Measurements from ENCODE around the gene KIF5B. TPM values are rescaled to one million over a fixed set of nuclear protein-coding genes. Genes with fewer than 3 reads are reported as not detected.
"Not testable (repeated sequence)": the region's sequence is repeated elsewhere in the genome, so short reads cannot be mapped to it uniquely, and the experiment has no call there.

The KIF5B gene
- total RNA-seq, 2 donors from 2014 or later, result 142 to 155 TPM

DNA sequence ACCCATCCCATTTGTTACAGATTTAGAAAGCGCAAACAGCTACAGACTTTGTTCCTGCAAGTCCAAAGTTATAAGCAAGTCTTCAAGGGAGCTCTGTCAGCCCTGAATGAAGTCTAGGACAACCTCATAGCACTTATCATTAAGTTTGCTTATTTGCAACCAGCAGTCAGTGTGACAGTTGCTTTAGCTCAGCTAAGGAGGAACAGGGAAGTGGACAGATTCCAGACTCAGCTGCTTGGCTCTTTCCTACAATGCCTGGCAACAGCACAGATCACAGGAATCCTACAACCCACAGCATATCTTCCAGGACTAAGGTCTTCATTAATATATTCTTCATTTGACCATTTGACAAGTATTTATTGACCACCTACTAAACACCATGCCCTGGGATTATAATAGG lies 17.4 kb upstream of the KIF5B start:
- no peak overlapping the region for H3K4me3 ChIP-seq
- no peaks in the 10 kb centered on the region for H3K27me3 ChIP-seq
- no peak for DNase-seq (ENCODE audit: low spot score)

GRCh38 chr10:32073128-32073527 lies 16.9 kb upstream of the KIF5B start:
- Histone ChIP-seq H3K4me3 (no peak overlapping the region), H3K27me3 (no peaks in the 10 kb centered on the region), H3K4me1 (peaks cover 0 to 12% of the 10 kb centered on the region in 2 donors), H3K27ac (no peak overlapping the region), H3K36me3 (no peaks in the 10 kb centered on the region), H3K9me3 (no peaks in the 10 kb centered on the region)
- TF ChIP-seq, protein P1, sequence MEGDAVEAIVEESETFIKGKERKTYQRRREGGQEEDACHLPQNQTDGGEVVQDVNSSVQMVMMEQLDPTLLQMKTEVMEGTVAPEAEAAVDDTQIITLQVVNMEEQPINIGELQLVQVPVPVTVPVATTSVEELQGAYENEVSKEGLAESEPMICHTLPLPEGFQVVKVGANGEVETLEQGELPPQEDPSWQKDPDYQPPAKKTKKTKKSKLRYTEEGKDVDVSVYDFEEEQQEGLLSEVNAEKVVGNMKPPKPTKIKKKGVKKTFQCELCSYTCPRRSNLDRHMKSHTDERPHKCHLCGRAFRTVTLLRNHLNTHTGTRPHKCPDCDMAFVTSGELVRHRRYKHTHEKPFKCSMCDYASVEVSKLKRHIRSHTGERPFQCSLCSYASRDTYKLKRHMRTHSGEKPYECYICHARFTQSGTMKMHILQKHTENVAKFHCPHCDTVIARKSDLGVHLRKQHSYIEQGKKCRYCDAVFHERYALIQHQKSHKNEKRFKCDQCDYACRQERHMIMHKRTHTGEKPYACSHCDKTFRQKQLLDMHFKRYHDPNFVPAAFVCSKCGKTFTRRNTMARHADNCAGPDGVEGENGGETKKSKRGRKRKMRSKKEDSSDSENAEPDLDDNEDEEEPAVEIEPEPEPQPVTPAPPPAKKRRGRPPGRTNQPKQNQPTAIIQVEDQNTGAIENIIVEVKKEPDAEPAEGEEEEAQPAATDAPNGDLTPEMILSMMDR (IDR thresholded peaks at IDR 0.05), result no peak
- DNase-seq (ENCODE audit: low spot score), result no peak

More for the DNA sequence above, 17.4 kb upstream of the KIF5B start:
- no peaks in the 10 kb centered on the region for H3K9me3 ChIP-seq
- no peak overlapping the region for H3K27ac ChIP-seq
- TF ChIP-seq, protein P1 (IDR thresholded peaks at IDR 0.05), result no peak
- H3K36me3 ChIP-seq, result no peaks in the 10 kb centered on the region
- H3K4me1 ChIP-seq, result peaks cover 0 to 10% of the 10 kb centered on the region in 2 donors

GRCh38 chr10:32072025-32072800 lies 16.0 kb upstream of the KIF5B start:
- Histone ChIP-seq H3K9me3 (no peaks in the 10 kb centered on the region), H3K36me3 (no peaks in the 10 kb centered on the region), H3K27me3 (no peaks in the 10 kb centered on the region)

DNA sequence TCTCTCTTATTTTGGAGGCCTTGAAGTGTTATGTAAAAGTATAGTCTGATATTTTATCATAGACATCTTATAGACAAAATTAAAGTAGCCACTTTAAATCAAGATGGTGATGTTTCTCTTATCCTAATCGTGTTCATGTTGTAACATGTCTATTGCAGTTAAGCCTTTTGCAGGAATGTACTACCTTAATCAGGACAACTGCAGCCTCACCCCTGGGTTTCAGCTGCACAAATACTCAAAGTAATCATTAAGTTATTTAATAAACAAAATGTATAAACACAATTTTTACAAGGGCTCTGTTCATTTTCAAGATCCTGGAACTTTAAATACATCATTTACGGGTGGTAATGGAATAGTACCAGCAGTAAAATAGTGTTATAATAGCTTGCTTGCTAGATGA lies 14.4 kb upstream of the KIF5B start:
- peaks cover 0 to 8% of the 10 kb centered on the region in 2 donors for H3K4me1 ChIP-seq
- no peaks in the 10 kb centered on the region for H3K36me3 ChIP-seq
- no peak overlapping the region for H3K27ac ChIP-seq
- H3K4me3 ChIP-seq, result no peak overlapping the region
- TF ChIP-seq, protein P1 (IDR thresholded peaks at IDR 0.05), result no peak
- H3K9me3 ChIP-seq, result no peaks in the 10 kb centered on the region
- no peaks in the 10 kb centered on the region for H3K27me3 ChIP-seq
- no peak for DNase-seq (ENCODE audit: low spot score)

More at GRCh38 chr10:32072025-32072800, 16.0 kb upstream of the KIF5B start:
- Histone ChIP-seq H3K4me1 (peaks cover 0 to 8% of the 10 kb centered on the region in 2 donors), H3K4me3 (no peak overlapping the region), H3K27ac (no peak overlapping the region)
- TF ChIP-seq, protein P1 (IDR thresholded peaks at IDR 0.05), result no peak
- no peak for DNase-seq (ENCODE audit: low spot score)

GRCh38 chr10:32068569-32068968 lies 12.3 kb upstream of the KIF5B start:
- peaks cover 0 to 8% of the 10 kb centered on the region in 2 donors for H3K4me1 ChIP-seq
- TF ChIP-seq, protein P1 (IDR thresholded peaks at IDR 0.05), result no peak
- DNase-seq (ENCODE audit: low spot score), result no peak
- H3K27me3 ChIP-seq, result no peaks in the 10 kb centered on the region
- H3K4me3 ChIP-seq, result no peak overlapping the region
- no peak overlapping the region for H3K27ac ChIP-seq
- no peaks in the 10 kb centered on the region for H3K36me3 ChIP-seq
- no peaks in the 10 kb centered on the region for H3K9me3 ChIP-seq

- H3K4me1 ChIP-seq; H3K4me3 ChIP-seq; DNase-seq (ENCODE audit: low spot score); H3K9me3 ChIP-seq; H3K36me3 ChIP-seq; H3K27ac ChIP-seq; H3K27me3 ChIP-seq: not testable (repeated sequence)
Observed at GRCh38 chr10:32067931-32068330, 11.7 kb upstream of the KIF5B start.

Measured in right atrium auricular region (tissue), 2 donors.